Measurements from ENCODE around the gene FXR1. TPM values are rescaled to one million over a fixed set of nuclear protein-coding genes. Genes with fewer than 3 reads are reported as not detected.

The FXR1 gene
- total and polyA plus RNA-seq, 2 of the 13 experiments (the other 11 are each of a cell fraction or from before 2014, with no cell fraction given), result 104 to 132 TPM

GRCh38 chr3:181008796-181009195, 96.3 kb downstream of the FXR1 start:
- POLR2A ChIA-PET, result no interaction called here
- Histone ChIP-seq H3K9ac (ENCODE audit: insufficient read depth, low read depth, low read length) (no peak overlapping the region), H3K36me3 (replicated peaks in 1 of 2; ENCODE audit: control insufficient read depth in 1 of 2, insufficient read depth in 2 of 2, low read length in 2 of 2) (no peaks in the 10 kb centered on the region), H3K4me2 (ENCODE audit: low read depth, low read length) (no peak overlapping the region), H3K79me2 (ENCODE audit: insufficient read depth, low read length) (no peaks in the 10 kb centered on the region), H4K20me1 (ENCODE audit: insufficient read depth, low read length) (no peaks in the 10 kb centered on the region), H3K9me3 (ENCODE audit: low read length) (no peaks in the 10 kb centered on the region), H3K27me3 (ENCODE audit: control insufficient read depth in 1 of 2, insufficient read depth in 2 of 2, low read length in 2 of 2) (no peaks in the 10 kb centered on the region), H3K4me3 (replicated peaks in 1 of 3; ENCODE audit: insufficient read depth in 1 of 3, low read depth in 2 of 3, low read length in 3 of 3) (no peak overlapping the region), H3K4me1 (ENCODE audit: insufficient read depth, low read length) (peaks cover 9% of the 10 kb centered on the region; the same call in 1 of the 2 replicates), H2AFZ (ENCODE audit: low read length) (no peak overlapping the region), H3K27ac (ENCODE audit: extremely low read length, insufficient read depth, low read length) (no peak overlapping the region)
- no peak for TF ChIP-seq KDM4B (CRISPR knock-in tag; IDR thresholded peaks at IDR 0.05)
- no peak for TF ChIP-seq CHD4 (IDR thresholded peaks at IDR 0.05; ENCODE audit: borderline replicate concordance, low read length)
- no peak for TF ChIP-seq RAD21 (CRISPR knock-in tag; IDR thresholded peaks at IDR 0.05)
- TF ChIP-seq ZFP90 (CRISPR knock-in tag; IDR thresholded peaks at IDR 0.05; ENCODE audit: borderline replicate concordance), result no peak
- TF ChIP-seq ERF (CRISPR knock-in tag; IDR thresholded peaks at IDR 0.05), result no peak
- no peak for TF ChIP-seq ZNF18 (CRISPR knock-in tag; IDR thresholded peaks at IDR 0.05; ENCODE audit: insufficient replicate concordance)
- TF ChIP-seq RFX5 (IDR thresholded peaks at IDR 0.05; ENCODE audit: low read depth, low read length), result no peak
- TF ChIP-seq NFE2 (CRISPR knock-in tag; IDR thresholded peaks at IDR 0.05), result no peak
- TF ChIP-seq PAWR (CRISPR knock-in tag; IDR thresholded peaks at IDR 0.05; ENCODE audit: borderline replicate concordance), result no peak
- TF ChIP-seq ZNF660 (CRISPR knock-in tag; IDR thresholded peaks at IDR 0.05; ENCODE audit: borderline replicate concordance, low read depth), result no peak
- TF ChIP-seq RARG (CRISPR knock-in tag; IDR thresholded peaks at IDR 0.05; ENCODE audit: low read depth), result no peak
- TF ChIP-seq NFIB (CRISPR knock-in tag; IDR thresholded peaks at IDR 0.05; ENCODE audit: borderline replicate concordance), result no peak
- no peak for TF ChIP-seq SNRNP70 (IDR thresholded peaks at IDR 0.05; ENCODE audit: low read depth, low read length)
- no peak for TF ChIP-seq CBFB (CRISPR knock-in tag; IDR thresholded peaks at IDR 0.05)
- TF ChIP-seq ZBTB8A (CRISPR knock-in tag; IDR thresholded peaks at IDR 0.05; ENCODE audit: borderline replicate concordance, low read depth), result no peak
- TF ChIP-seq NR2C2 (CRISPR knock-in tag; IDR thresholded peaks at IDR 0.05; ENCODE audit: borderline replicate concordance), result no peak
- no peak for TF ChIP-seq ZMYM4 (CRISPR knock-in tag; IDR thresholded peaks at IDR 0.05)
- no peak for TF ChIP-seq PHF5A (CRISPR knock-in tag; IDR thresholded peaks at IDR 0.05; ENCODE audit: low read depth, unreplicated experiment)
- no peak for TF ChIP-seq ZNF12 (CRISPR knock-in tag; IDR thresholded peaks at IDR 0.05)
- TF ChIP-seq ZNF598 (CRISPR knock-in tag; IDR thresholded peaks at IDR 0.05; ENCODE audit: borderline replicate concordance), result no peak
- in situ Hi-C loops (cut with HindIII; ENCODE audit: extremely low pct_ligation_motif_present, low pct_unique_long_range_greater_than_20kb), result no loop called here
- no peak for FAIRE-seq
- 0% methylated on average over 1 of the region's 1 CpG for WGBS (ENCODE audit: low lambda C conversion rate)
- BruUV-seq (replicated peaks), result no TSS peak
- intact Hi-C loops (cut with micrococcal nuclease; ENCODE audit: unreplicated experiment), result no loop called here
- ATAC-seq, result no peak
- CTCF ChIA-PET (ENCODE audit: low intra/inter-chr PET ratio, low total read pairs), result no interaction called here
- DNase-seq (ENCODE audit: low spot score), result no peak
